Subcutaneous adipose tissue (tissue), 4 donors: ENCODE measurements around the gene DOCK2. TPM values are rescaled to one million over a fixed set of nuclear protein-coding genes. Genes with fewer than 3 reads are reported as not detected.

Experiments used
- total RNA-seq, 4 donors: library from RNA; depleted of rRNA; stranded (reverse); fragments of >200 nt; gene quantifications; one replicate each; pipeline ENCODE4 v1.1.0, GENCODE V29; 2016
- TF ChIP-seq, protein P1 (sequence below): fragments of 450-650 bp; IDR thresholded peaks from one replicate; pipeline ENCODE4 v1.5.1; 2016; ENCODE audit warnings: low read depth, mild to moderate bottlenecking, control low read depth, antibody characterized with exemption, moderate library complexity

DOCK2 gene
- total RNA-seq, 4 donors from 2014 or later = 23.9 to 101 (median 51.1) TPM

DNA sequence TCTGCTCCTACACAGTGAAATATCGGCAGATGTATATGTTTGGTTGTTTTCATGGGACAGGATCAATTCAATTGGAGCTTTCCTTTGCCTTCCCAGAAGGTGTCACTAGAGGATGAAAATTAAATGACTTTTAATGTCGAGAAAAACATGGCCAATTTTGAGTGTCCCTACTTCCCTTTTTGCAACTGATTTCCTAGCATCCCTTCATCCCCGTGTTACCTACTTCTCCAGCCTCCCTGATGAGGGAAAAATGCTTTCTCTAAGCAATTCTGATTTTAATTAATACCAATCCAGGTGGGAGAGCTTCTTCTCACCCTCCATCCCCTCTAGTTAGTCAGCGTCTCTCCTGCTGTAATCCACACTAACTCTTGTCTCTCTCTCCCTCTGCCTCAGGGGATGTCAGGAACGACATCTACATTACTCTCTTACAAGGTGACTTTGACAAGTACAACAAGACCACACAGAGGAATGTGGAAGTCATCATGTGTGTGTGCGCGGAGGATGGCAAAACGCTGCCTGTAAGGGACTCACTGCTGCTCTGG, 64.9 kb downstream of the DOCK2 start:
- TF ChIP-seq, protein P1, sequence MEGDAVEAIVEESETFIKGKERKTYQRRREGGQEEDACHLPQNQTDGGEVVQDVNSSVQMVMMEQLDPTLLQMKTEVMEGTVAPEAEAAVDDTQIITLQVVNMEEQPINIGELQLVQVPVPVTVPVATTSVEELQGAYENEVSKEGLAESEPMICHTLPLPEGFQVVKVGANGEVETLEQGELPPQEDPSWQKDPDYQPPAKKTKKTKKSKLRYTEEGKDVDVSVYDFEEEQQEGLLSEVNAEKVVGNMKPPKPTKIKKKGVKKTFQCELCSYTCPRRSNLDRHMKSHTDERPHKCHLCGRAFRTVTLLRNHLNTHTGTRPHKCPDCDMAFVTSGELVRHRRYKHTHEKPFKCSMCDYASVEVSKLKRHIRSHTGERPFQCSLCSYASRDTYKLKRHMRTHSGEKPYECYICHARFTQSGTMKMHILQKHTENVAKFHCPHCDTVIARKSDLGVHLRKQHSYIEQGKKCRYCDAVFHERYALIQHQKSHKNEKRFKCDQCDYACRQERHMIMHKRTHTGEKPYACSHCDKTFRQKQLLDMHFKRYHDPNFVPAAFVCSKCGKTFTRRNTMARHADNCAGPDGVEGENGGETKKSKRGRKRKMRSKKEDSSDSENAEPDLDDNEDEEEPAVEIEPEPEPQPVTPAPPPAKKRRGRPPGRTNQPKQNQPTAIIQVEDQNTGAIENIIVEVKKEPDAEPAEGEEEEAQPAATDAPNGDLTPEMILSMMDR = no peak

DNA sequence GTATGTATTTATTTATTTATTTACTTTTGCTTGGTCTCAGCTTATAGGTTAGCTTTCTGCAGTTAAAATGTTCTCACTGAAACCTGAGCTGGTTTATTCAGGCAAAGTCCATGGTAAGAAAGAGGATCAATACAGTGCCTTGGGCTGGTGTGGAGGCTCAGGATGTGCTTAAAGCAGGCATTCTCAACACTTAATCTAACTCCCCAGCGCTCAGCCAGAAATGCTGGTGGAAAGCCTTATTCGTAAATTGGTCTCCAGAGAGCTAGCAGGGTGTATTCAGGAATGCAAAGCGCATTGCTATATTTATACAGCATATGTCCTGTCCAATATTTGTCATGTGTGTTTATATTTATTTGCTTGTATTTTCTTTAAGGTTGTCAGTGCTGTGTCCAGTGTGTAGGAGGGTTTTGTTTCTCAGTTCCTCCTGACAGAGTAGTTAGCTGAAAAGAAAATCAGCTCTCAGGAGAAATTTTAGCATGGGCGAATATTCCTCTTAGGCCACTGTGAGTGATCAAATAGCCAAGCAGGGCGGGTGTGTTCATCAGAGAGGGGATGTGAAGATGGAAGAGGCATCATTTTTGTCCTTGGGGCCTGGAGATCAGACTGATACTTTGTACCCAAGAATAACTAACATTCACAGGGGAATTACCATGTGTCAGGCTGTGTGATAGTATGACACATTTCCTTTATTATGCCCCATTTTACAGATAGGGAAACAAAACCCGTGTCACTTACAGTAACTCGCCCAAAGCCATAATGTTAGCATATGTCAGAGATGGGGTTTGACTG, 65.8 kb downstream of the DOCK2 start:
- TF ChIP-seq, protein P1 = no peak

DNA sequence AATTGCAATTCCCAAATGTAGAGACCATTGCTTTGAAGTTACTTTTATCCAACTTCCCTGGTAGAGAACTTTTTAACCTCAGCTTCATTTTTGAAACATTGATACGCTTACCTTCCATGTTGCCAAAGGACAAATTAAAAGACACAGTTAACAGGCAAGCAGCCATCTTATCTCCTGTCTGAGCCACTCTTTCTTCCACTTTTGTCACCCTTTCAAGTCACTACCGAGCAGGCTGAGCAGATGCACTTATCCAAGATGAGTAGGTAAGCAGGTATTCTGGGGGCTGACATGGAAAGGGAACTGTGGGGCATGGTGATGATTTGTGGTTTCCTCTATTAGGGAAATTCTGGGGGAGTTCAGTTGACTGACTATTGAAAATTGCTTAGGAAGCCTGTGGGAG, 66.7 kb downstream of the DOCK2 start:
- TF ChIP-seq, protein P1 = no peak

DNA sequence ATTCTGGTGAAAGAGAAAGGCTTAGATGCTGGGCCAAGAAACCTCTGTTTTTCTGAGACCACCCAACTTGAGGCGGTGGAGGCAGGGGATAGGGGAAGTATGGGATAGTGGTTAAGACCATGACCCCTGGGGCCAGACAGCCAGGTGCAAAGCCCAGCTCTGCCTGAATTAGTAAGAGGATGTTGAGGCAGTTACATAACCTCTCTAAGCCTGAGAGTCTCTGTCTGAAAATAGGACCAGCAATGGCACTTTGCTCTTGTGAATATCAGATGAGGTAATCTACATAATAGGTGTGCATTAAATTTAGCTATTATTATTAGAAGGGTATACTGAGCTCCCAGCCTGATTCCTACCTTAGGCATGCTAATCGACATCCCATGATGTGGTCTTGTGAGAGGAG, 68.2 kb downstream of the DOCK2 start:
- TF ChIP-seq, protein P1 = no peak

DNA sequence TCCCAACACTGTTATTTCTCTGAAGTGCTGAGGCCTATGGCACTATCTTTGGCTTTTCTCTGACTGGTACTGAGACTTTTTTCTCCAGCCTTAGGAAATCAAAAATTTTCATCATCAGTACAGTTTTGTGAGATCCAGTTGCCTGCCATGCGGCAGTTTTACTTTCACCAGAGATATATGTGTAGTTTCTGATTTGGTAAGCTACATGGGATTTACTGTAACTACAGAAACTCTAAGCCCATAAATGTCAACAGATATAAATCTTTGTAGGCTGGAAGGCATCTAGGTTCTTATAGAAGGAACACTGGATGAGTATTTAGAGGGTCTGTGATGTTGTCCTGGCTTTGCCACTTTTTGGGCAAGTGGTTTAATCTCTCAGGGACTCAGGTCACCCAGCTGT, 69.0 kb downstream of the DOCK2 start:
- TF ChIP-seq, protein P1 = no peak

DNA sequence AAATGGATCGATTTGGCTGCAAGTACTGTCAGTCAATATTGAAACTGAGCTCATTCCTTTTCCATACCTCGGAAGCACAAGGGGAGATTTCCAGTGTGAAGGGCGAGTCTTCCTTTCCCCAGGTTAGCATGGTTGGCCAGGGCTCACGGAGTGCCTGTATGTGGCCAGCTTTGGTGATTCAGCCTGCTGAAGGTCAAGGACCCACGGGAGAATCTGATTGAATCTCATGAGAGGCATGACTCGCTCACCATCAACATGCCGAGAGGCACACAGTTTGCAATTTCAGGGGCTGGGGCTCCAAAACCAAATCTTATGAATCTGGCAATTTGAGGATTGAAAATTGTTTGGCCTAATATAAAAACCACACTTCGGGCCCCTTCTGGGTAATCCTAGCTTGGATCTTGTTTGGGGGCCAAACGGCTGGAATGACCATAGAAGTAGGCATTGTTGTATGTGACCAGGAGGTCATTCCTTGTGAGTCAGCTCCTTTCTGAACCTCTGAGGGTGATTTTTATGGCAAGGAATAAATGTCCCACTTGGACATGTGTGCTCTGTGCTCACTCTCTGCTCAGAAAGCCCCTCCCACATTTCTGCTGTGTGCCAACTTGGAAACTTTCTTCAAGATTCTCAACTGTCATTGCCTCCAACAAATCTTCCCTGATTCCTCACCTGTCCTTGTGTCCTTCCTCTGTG, 69.8 kb downstream of the DOCK2 start:
- TF ChIP-seq, protein P1 = no peak

DNA sequence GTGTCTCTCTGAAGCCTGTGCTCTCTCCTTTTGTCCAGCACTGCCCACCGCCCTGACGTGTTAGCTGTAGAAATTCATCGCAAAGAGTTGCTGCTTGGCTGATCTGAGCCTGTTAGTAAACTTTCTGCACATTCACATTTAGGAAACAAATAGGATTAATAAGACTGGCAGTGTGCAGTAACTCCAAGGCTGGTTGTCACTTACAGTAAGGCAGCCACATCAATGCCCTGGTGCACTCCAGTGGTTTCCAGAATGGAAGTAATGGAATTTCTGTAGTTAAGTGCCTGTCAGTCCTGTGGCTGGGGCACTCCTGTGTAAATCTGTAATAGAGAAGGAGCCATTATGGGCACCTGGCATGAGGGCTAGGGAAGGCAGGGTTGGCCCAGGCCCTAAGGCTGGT, 70.6 kb downstream of the DOCK2 start:
- TF ChIP-seq, protein P1 = no peak
